NT2/D1 (cell line): ENCODE data around the gene VSTM2B.

Experiments
- DNase-seq: peaks from one replicate; pipeline ENCODE4 v3.0.0-alpha.2; 2011; ENCODE audit warnings: low read depth, low spot score
- H3K27me3 ChIP-seq: 2 replicates; pipeline ENCODE4 v1.6.0; 2011; ENCODE audit warnings: mild to moderate bottlenecking; ENCODE audit not compliant: insufficient read length, insufficient read depth
- H3K36me3 ChIP-seq: 2 replicates; pipeline ENCODE4 v1.6.1; 2011; ENCODE audit warnings: mild to moderate bottlenecking, low read length, mixed read lengths; ENCODE audit not compliant: insufficient read depth, insufficient read length
- H3K4me1 ChIP-seq: 2 replicates; pipeline ENCODE4 v1.5.1; 2011; ENCODE audit not compliant: insufficient read depth, insufficient read length
- H3K4me3 ChIP-seq: 2 replicates; pipeline ENCODE4 v1.5.1; 2011; ENCODE audit warnings: low read depth; ENCODE audit not compliant: insufficient read length
- H3K9ac ChIP-seq: 2 replicates; pipeline ENCODE4 v1.6.0; 2011; ENCODE audit warnings: low read depth; ENCODE audit not compliant: insufficient read length
- H3K9me3 ChIP-seq: 2 replicates; pipeline ENCODE4 v1.5.1; 2011; ENCODE audit warnings: mild to moderate bottlenecking, low read length; ENCODE audit not compliant: insufficient read depth
- SUZ12 ChIP-seq: IDR thresholded peaks from 2 replicates; pipeline ENCODE4 v1.6.1; 2011; ENCODE audit not compliant: insufficient read length, insufficient read depth; ENCODE audit errors: extremely low read depth
- YY1 ChIP-seq: IDR thresholded peaks from 2 replicates; pipeline ENCODE4 v1.6.1; 2011; ENCODE audit not compliant: insufficient read length, insufficient read depth
- ZNF274 ChIP-seq: IDR thresholded peaks from 2 replicates; pipeline ENCODE4 v1.6.1; 2011; ENCODE audit warnings: mild to moderate bottlenecking, low read depth, low read length

VSTM2B gene

GRCh38 chr19:29525901-29526729 lies at the start of gene VSTM2B:
VSTM2B (plus strand) TSS chr19:29525994; CDS start chr19:29526584, 590 bp downstream.
- peaks cover 32% of the 10 kb centered on the region for H3K27me3 ChIP-seq
- TF ChIP-seq SUZ12: no peak
- TF ChIP-seq YY1: no peak
- TF ChIP-seq ZNF274: no peak

GRCh38 chr19:29476528-29476927 lies 49.3 kb upstream of the VSTM2B start:
- peaks cover 4% of the 10 kb centered on the region for H3K4me1 ChIP-seq
- H3K9me3 ChIP-seq: peaks cover 16% of the 10 kb centered on the region; the same call in 1 of the 2 replicates
- TF ChIP-seq SUZ12: no peak
- no peak for TF ChIP-seq ZNF274
- TF ChIP-seq YY1: no peak
- H3K9ac ChIP-seq: no peak overlapping the region
- H3K27me3 ChIP-seq: peaks cover 3% of the 10 kb centered on the region
- no peak for DNase-seq
- H3K4me3 ChIP-seq: no peak overlapping the region
- H3K36me3 ChIP-seq: no peaks in the 10 kb centered on the region

More at GRCh38 chr19:29525901-29526729, at the start of gene VSTM2B:
- no peak for DNase-seq
- H3K9ac ChIP-seq: peak within 1 kb of the TSS; percentile 67
- peaks cover 5% of the 10 kb centered on the region for H3K4me1 ChIP-seq
- H3K36me3 ChIP-seq: no peaks in the 10 kb centered on the region
- H3K9me3 ChIP-seq: peaks cover 14% of the 10 kb centered on the region; the same call in 1 of the 2 replicates
- peak within 1 kb of the TSS; percentile 56 for H3K4me3 ChIP-seq

- DNase-seq: no peak
- H3K4me1 ChIP-seq: peaks cover 4% of the 10 kb centered on the region
- TF ChIP-seq ZNF274 (no peak), YY1 (no peak), SUZ12 (no peak)
- H3K9ac ChIP-seq: no peak overlapping the region
- H3K27me3 ChIP-seq: peaks cover 3% of the 10 kb centered on the region
- no peak overlapping the region for H3K4me3 ChIP-seq
- H3K36me3 ChIP-seq: no peaks in the 10 kb centered on the region
- H3K9me3 ChIP-seq: peaks cover 16% of the 10 kb centered on the region; the same call in 1 of the 2 replicates
Measured at GRCh38 chr19:29477831-29478577, 47.8 kb upstream of the VSTM2B start.

DNA sequence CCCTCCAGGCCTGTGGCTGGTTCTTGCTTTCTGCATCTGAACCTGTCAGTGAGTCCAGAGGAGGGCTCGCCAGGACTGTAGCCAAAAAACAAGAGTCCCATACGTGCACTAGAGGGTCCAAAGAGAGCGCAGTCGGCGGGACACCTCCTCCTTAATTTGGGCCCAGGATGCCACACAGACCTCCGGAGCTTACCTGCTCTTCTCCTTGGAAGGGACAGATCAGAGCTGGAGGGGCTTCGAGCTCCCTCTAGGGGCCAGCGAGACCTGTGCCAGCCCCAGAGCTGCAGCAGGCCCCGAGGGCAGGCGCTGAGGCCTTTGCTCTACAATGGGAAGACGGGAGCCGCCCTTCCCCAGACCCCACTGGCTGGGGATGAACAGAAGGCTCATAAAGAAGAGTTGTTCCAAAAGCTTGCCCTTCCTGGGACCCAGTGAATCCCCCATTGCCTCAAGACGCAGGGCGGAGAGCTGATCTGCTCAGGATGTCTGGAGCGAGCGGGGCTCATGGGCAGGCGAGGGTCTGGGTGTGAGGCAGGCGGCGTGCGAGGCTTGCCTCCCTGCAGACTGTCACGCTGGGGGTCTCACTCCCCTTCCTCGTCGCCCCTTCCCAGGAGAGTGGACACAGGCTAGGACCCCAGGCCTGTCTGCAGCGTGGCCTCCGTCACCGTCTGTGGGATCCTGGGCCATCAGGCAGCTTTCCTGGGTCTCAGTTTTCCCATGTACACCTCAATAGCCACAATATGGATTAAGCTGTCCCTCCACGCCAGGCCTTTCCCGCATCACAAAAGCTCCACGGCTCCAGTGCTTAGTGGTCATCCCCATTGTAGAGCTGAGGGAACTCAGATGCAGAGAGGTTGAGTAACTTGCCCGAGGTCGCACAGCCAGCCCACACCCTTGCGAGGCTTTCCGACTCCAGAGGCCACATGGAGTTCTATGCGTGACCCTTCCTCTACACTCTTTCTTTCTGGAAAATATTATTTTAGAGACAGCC lies 46.9 kb upstream of the VSTM2B start:
- peaks cover 3% of the 10 kb centered on the region for H3K27me3 ChIP-seq
- DNase-seq: peak; percentile 65
- no peaks in the 10 kb centered on the region for H3K36me3 ChIP-seq
- H3K9ac ChIP-seq: no peak overlapping the region
- peaks cover 16% of the 10 kb centered on the region; the same call in 1 of the 2 replicates for H3K9me3 ChIP-seq
- H3K4me1 ChIP-seq: peaks cover 6% of the 10 kb centered on the region
- no peak overlapping the region for H3K4me3 ChIP-seq
- TF ChIP-seq ZNF274: no peak
- TF ChIP-seq YY1: no peak

- TF ChIP-seq YY1 (no peak), SUZ12 (no peak), ZNF274 (no peak)
- DNase-seq: no peak
- H3K4me3 ChIP-seq: no peak overlapping the region
- H3K9ac ChIP-seq: no peak overlapping the region
- peaks cover 6% of the 10 kb centered on the region for H3K4me1 ChIP-seq
- no peaks in the 10 kb centered on the region for H3K36me3 ChIP-seq
- peaks cover 3% of the 10 kb centered on the region for H3K27me3 ChIP-seq
- H3K9me3 ChIP-seq: peaks cover 16% of the 10 kb centered on the region; the same call in 1 of the 2 replicates
Measured at GRCh38 chr19:29479941-29480340, 45.9 kb upstream of the VSTM2B start.

DNA sequence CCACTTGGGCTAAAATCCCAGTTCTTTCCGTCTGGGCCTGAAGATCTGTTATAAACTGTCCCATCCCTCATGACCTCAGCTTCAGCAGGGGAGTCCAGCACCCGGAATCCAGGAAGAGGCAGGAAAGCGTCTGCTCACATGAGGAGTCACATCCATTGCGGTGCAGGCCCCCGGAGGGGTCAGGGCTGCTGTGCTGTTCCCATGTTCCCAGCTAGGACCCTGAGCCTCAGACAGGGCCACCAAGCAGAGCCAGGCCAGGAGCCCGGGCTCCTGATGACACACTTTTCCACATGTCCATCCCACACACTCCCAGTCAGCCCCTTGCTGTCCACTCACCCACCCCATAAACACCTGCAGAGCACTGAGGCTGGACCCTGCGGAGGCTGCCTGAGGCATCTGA lies 45.3 kb upstream of the VSTM2B start:
- Histone ChIP-seq H3K4me3 (no peak overlapping the region), H3K27me3 (peaks cover 3% of the 10 kb centered on the region), H3K4me1 (peaks cover 8% of the 10 kb centered on the region), H3K9ac (no peak overlapping the region), H3K36me3 (no peaks in the 10 kb centered on the region), H3K9me3 (peaks cover 16% of the 10 kb centered on the region; the same call in 1 of the 2 replicates)
- TF ChIP-seq ZNF274 (no peak), SUZ12 (no peak), YY1 (no peak)
- DNase-seq: no peak
